Omental fat pad (tissue), 4 donors: Measurements from ENCODE around the gene PTPN14. TPM values are rescaled to one million over a fixed set of nuclear protein-coding genes. Genes with fewer than 3 reads are reported as not detected.

ENCODE experiments used
- ATAC-seq: fragments of 150-250 bp; one replicate; pipeline ENCODE4 v1.9.1; 2016; ENCODE audit warnings: mild to moderate bottlenecking, moderate library complexity; ENCODE audit not compliant: low FRiP score
- DNase-seq: peaks from one replicate; pipeline ENCODE4 v3.0.0-alpha.2; 2019; ENCODE audit warnings: low spot score
- CTCF ChIP-seq, 3 donors: fragments of 450-650 bp; IDR thresholded peaks; one replicate each; pipeline ENCODE4 v1.5.1; 2016 to 2017; ENCODE audit warnings: antibody characterized with exemption in 3 of 3, mild to moderate bottlenecking in 3 of 3, moderate library complexity in 2 of 3
- total RNA-seq, 4 donors: library from RNA; depleted of rRNA; stranded (reverse); fragments of >200 nt; gene quantifications; one replicate each; pipeline ENCODE4 v1.1.0, GENCODE V29; 2016

The PTPN14 gene
- total RNA-seq, 4 donors from 2014 or later: 27.1 to 39.1 (median 35.7) TPM

GRCh38 chr1:214310777-214311690 lies 240.4 kb downstream of the PTPN14 start:
- no peak for DNase-seq
- no peak for ATAC-seq
- no peak for TF ChIP-seq CTCF (IDR thresholded peaks at IDR 0.05)

- TF ChIP-seq CTCF (IDR thresholded peaks at IDR 0.05): no peak
- ATAC-seq: peak; percentile 67
- no peak for DNase-seq
Measured at GRCh38 chr1:214310010-214310409, 241.4 kb downstream of the PTPN14 start.

- TF ChIP-seq CTCF (IDR thresholded peaks at IDR 0.05): no peak
- DNase-seq (no peak), ATAC-seq (no peak)
Measured at GRCh38 chr1:214306269-214306668, 245.1 kb downstream of the PTPN14 start.

- ATAC-seq (no peak), DNase-seq (no peak)
- TF ChIP-seq CTCF (IDR thresholded peaks at IDR 0.05): no peak
Measured at GRCh38 chr1:214305164-214305751, 246.1 kb downstream of the PTPN14 start.

- ATAC-seq: no peak
- no peak for DNase-seq
- TF ChIP-seq CTCF (IDR thresholded peaks at IDR 0.05): no peak
Measured at GRCh38 chr1:214303141-214303930, 248.1 kb downstream of the PTPN14 start.

GRCh38 chr1:214301526-214301925 lies 249.9 kb downstream of the PTPN14 start:
- no peak for TF ChIP-seq CTCF (IDR thresholded peaks at IDR 0.05)
- DNase-seq (no peak), ATAC-seq (no peak)
